Caco-2 (cell line): ENCODE data around the gene RABGEF1. TPM values are rescaled to one million over a fixed set of nuclear protein-coding genes. Genes with fewer than 3 reads are reported as not detected.
"Not testable (repeated sequence)": the region's sequence is repeated elsewhere in the genome, so short reads cannot be mapped to it uniquely, and the experiment has no call there.

ENCODE experiments used
- BruUV-seq: library from RNA; stranded (reverse); fragments of 400-500 nt; replicated peaks from 2 replicates; lab custom pipeline; 2021; lab: Mats Ljungman, UMichigan
- CTCF ChIA-PET: fragments of 300-600 bp; sonication (Branson Sonifier 250); formaldehyde crosslinking; loops from one replicate; lab custom pipeline; 2022; ENCODE audit warnings: antibody characterized with exemption; lab: Charles Lee
- POLR2A ChIA-PET: fragments of 300-600 bp; sonication (Branson Sonifier 250); formaldehyde crosslinking; loops from one replicate; lab custom pipeline; 2022; ENCODE audit warnings: antibody characterized with exemption; lab: Charles Lee
- DNase-seq, 2 experiments: peaks; one replicate each; pipeline versions ENCODE4 v3.0.0 to v3.0.0-alpha.2; 2020 to 2022
- H3K27me3 ChIP-seq: replicated peaks from 2 replicates; pipeline ENCODE4 v1.6.0; 2011; ENCODE audit warnings: low read length; ENCODE audit not compliant: control insufficient read depth, insufficient read depth
- H3K36me3 ChIP-seq: 2 replicates; pipeline ENCODE4 v1.5.1; 2011; ENCODE audit warnings: low read length; ENCODE audit not compliant: control insufficient read depth, insufficient read depth
- H3K4me1 ChIP-seq: fragments of 250-450 bp; sonication (Bioruptor Pico); 2 replicates; pipeline ENCODE4 v1.5.1; 2020; ENCODE audit warnings: mild to moderate bottlenecking
- H3K4me3 ChIP-seq: 2 replicates; pipeline ENCODE4 v1.5.1; 2011; ENCODE audit warnings: low read depth, mild to moderate bottlenecking, control low read depth, low read length
- H3K9me3 ChIP-seq: fragments of 250-450 bp; sonication (Bioruptor Pico); 2 replicates; pipeline ENCODE4 v1.5.1; 2020; ENCODE audit warnings: mild to moderate bottlenecking, moderate library complexity
- H3K27ac Mint-ChIP-seq: one replicate; pipeline ENCODE4 v1.8.0; 2022; ENCODE audit warnings: mixed read lengths; ENCODE audit not compliant: unreplicated experiment
- H3K27me3 Mint-ChIP-seq: one replicate; pipeline ENCODE4 v1.8.0; 2022; ENCODE audit warnings: mixed read lengths; ENCODE audit not compliant: insufficient read depth, unreplicated experiment
- H3K36me3 Mint-ChIP-seq: one replicate; pipeline ENCODE4 v1.8.0; 2022; ENCODE audit warnings: mild to moderate bottlenecking, mixed read lengths; ENCODE audit not compliant: insufficient read depth, unreplicated experiment
- H3K4me1 Mint-ChIP-seq: one replicate; pipeline ENCODE4 v1.8.0; 2022; ENCODE audit warnings: low read depth, mixed read lengths; ENCODE audit not compliant: unreplicated experiment
- H3K4me3 Mint-ChIP-seq: one replicate; pipeline ENCODE4 v1.8.0; 2022; ENCODE audit warnings: mild to moderate bottlenecking, moderate library complexity, mixed read lengths; ENCODE audit not compliant: unreplicated experiment
- H3K9me3 Mint-ChIP-seq: one replicate; pipeline ENCODE4 v1.8.0; 2022; ENCODE audit warnings: mixed read lengths; ENCODE audit not compliant: unreplicated experiment
- CTCF ChIP-seq, 2 experiments: fragments of 200-600 bp in 1 of 2; IDR thresholded peaks; 1 replicate in 1 of 2; 2 replicates in 1 of 2; pipeline versions ENCODE4 v1.5.1 to v1.8.0; 2011 to 2022; ENCODE audit warnings: antibody characterized with exemption in 1 of 2, control low read depth in 1 of 2, inconsistent platforms in 1 of 2, low read depth in 1 of 2, low read length in 1 of 2, mild to moderate bottlenecking in 1 of 2, moderate library complexity in 1 of 2; ENCODE audit not compliant: insufficient read depth in 1 of 2, severe bottlenecking in 1 of 2, unreplicated experiment in 1 of 2
- intact Hi-C: fragments of 100-400 bp; cut with micrococcal nuclease; formaldehyde crosslinking; loops from one replicate; pipeline ENCODE4 v1.10.0; 2022; ENCODE audit not compliant: unreplicated experiment
- total RNA-seq: library from RNA; stranded (reverse); gene quantifications from 2 replicates; pipeline ENCODE4 v1.2.3, GENCODE V29; 2022

RABGEF1 gene
- total RNA-seq, 1 experiment from 2014 or later = 20.3 TPM

GRCh38 chr7:66707825-66708224 is 32.7 kb upstream of the RABGEF1 start:
- no peak for TF ChIP-seq CTCF (IDR thresholded peaks at IDR 0.05; ENCODE audit: insufficient read depth in 1 of 2, low read depth in 1 of 2, low read length in 1 of 2, severe bottlenecking in 1 of 2, unreplicated experiment in 1 of 2)

GRCh38 chr7:66710752-66711151 is 29.8 kb upstream of the RABGEF1 start:
- H3K9me3 ChIP-seq, H3K4me3 Mint-ChIP-seq, H3K36me3 ChIP-seq, POLR2A ChIA-PET, H3K4me1 ChIP-seq, H3K27ac Mint-ChIP-seq, intact Hi-C loops, CTCF ChIA-PET, DNase-seq, BruUV-seq, H3K4me1 Mint-ChIP-seq, H3K27me3 ChIP-seq, H3K4me3 ChIP-seq, H3K27me3 Mint-ChIP-seq: not testable (repeated sequence)
- Mint-ChIP-seq H3K9me3 (peaks cover 30% of the 10 kb centered on the region), H3K36me3 (peaks cover 28% of the 10 kb centered on the region)

More at GRCh38 chr7:66707825-66708224, 32.7 kb upstream of the RABGEF1 start:
- POLR2A ChIA-PET = no interaction called here
- H3K27ac Mint-ChIP-seq = no peak overlapping the region
- CTCF ChIA-PET = no interaction called here
- intact Hi-C loops = no loop called here
- H3K4me1 Mint-ChIP-seq = no peaks in the 10 kb centered on the region
- peaks cover 11% of the 10 kb centered on the region for H3K36me3 Mint-ChIP-seq
- no peak overlapping the region for H3K4me3 Mint-ChIP-seq
- Histone ChIP-seq H3K9me3 (peaks cover 4% of the 10 kb centered on the region; the same call in 1 of the 2 replicates), H3K27me3 (no peaks in the 10 kb centered on the region), H3K4me3 (no peak overlapping the region), H3K4me1 (no peaks in the 10 kb centered on the region), H3K36me3 (no peaks in the 10 kb centered on the region)
- DNase-seq = no peak
- no TSS peak for BruUV-seq
- H3K9me3 Mint-ChIP-seq = peaks cover 10% of the 10 kb centered on the region
- no peaks in the 10 kb centered on the region for H3K27me3 Mint-ChIP-seq

GRCh38 chr7:66713687-66714086 is 26.8 kb upstream of the RABGEF1 start:
- POLR2A ChIA-PET = no interaction called here
- Mint-ChIP-seq H3K4me3 (no peak overlapping the region), H3K27me3 (no peaks in the 10 kb centered on the region), H3K27ac (no peak overlapping the region), H3K4me1 (no peaks in the 10 kb centered on the region), H3K9me3 (peaks cover 20% of the 10 kb centered on the region), H3K36me3 (peaks cover 28% of the 10 kb centered on the region)
- peaks cover 9% of the 10 kb centered on the region for H3K9me3 ChIP-seq
- H3K36me3 ChIP-seq = no peaks in the 10 kb centered on the region
- intact Hi-C loops = loop anchor here (1.0 kb wide), 1 partner anchor 20 kb away; no protein-coding TSS in a partner anchor
- no peaks in the 10 kb centered on the region for H3K27me3 ChIP-seq
- CTCF ChIA-PET = no interaction called here
- no peak overlapping the region for H3K4me3 ChIP-seq
- DNase-seq = no peak
- BruUV-seq = no TSS peak
- TF ChIP-seq CTCF (IDR thresholded peaks at IDR 0.05; ENCODE audit: insufficient read depth in 1 of 2, low read depth in 1 of 2, low read length in 1 of 2, severe bottlenecking in 1 of 2, unreplicated experiment in 1 of 2) = no peak
- H3K4me1 ChIP-seq = no peaks in the 10 kb centered on the region

GRCh38 chr7:66716634-66717033 is 23.9 kb upstream of the RABGEF1 start:
- BruUV-seq, H3K27me3 Mint-ChIP-seq, H3K4me1 Mint-ChIP-seq, H3K4me3 ChIP-seq, H3K27ac Mint-ChIP-seq, H3K9me3 ChIP-seq, intact Hi-C loops, H3K4me1 ChIP-seq, DNase-seq, H3K27me3 ChIP-seq, H3K4me3 Mint-ChIP-seq, CTCF ChIA-PET, H3K36me3 ChIP-seq, POLR2A ChIA-PET: not testable (repeated sequence)
- Mint-ChIP-seq H3K9me3 (peaks cover 20% of the 10 kb centered on the region), H3K36me3 (peaks cover 22% of the 10 kb centered on the region)
